Activated naive CD4-positive, alpha-beta T cell treated with anti-CD3 and anti-CD28 coated beads, Interleukin-2, amount 50 U/mL, for 24 hours (primary cell): ENCODE results near the gene TMEM219.

Source experiments
- H3K27ac Mint-ChIP-seq: one replicate; pipeline ENCODE4 v1.8.0; 2021; ENCODE audit warnings: mild to moderate bottlenecking, mixed read lengths
- H3K27me3 Mint-ChIP-seq: one replicate; pipeline ENCODE4 v1.8.0; 2021; ENCODE audit warnings: mixed read lengths
- H3K36me3 Mint-ChIP-seq: one replicate; pipeline ENCODE4 v1.8.0; 2021; ENCODE audit warnings: mixed read lengths
- H3K4me1 Mint-ChIP-seq: one replicate; pipeline ENCODE4 v1.8.0; 2021; ENCODE audit warnings: mixed read lengths
- H3K4me3 Mint-ChIP-seq: one replicate; pipeline ENCODE4 v1.8.0; 2021; ENCODE audit warnings: mild to moderate bottlenecking, mixed read lengths
- H3K9me3 Mint-ChIP-seq: one replicate; pipeline ENCODE4 v1.8.0; 2021; ENCODE audit warnings: mixed read lengths

The TMEM219 gene

GRCh38 chr16:29985271-29985811 lies 23.5 kb downstream of the TMEM219 start:
- Mint-ChIP-seq H3K27ac (no peak overlapping the region), H3K36me3 (peaks cover 13% of the 10 kb centered on the region), H3K27me3 (no peaks in the 10 kb centered on the region), H3K4me1 (no peaks in the 10 kb centered on the region), H3K9me3 (no peaks in the 10 kb centered on the region), H3K4me3 (no peak overlapping the region)

DNA sequence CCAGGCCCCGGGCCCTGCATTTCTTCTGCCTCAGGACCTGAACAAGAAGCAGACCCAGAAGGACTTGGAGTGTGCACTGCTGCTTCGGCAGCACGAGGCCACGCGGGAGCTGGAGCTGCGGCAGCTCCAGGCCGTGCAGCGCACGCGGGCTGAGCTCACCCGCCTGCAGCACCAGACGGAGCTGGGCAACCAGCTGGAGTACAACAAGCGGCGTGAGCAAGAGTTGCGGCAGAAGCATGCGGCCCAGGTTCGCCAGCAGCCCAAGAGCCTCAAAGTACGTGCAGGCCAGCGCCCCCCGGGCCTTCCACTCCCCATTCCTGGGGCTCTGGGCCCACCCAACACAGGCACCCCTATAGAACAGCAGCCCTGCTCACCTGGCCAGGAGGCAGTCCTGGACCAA lies 24.4 kb downstream of the TMEM219 start:
- Mint-ChIP-seq H3K36me3 (peaks cover 10% of the 10 kb centered on the region), H3K27ac (no peak overlapping the region), H3K4me3 (no peak overlapping the region)

GRCh38 chr16:29986931-29987330 lies 25.1 kb downstream of the TMEM219 start:
- Mint-ChIP-seq H3K9me3 (no peaks in the 10 kb centered on the region), H3K36me3 (peaks cover 10% of the 10 kb centered on the region), H3K4me1 (no peaks in the 10 kb centered on the region), H3K27ac (no peak overlapping the region), H3K4me3 (no peak overlapping the region), H3K27me3 (no peaks in the 10 kb centered on the region)

More for the DNA sequence above, 24.4 kb downstream of the TMEM219 start:
- Mint-ChIP-seq H3K27me3 (no peaks in the 10 kb centered on the region), H3K4me1 (no peaks in the 10 kb centered on the region), H3K9me3 (no peaks in the 10 kb centered on the region)

- Mint-ChIP-seq H3K4me1 (no peaks in the 10 kb centered on the region), H3K4me3 (no peak overlapping the region), H3K27ac (no peak overlapping the region), H3K9me3 (no peaks in the 10 kb centered on the region), H3K36me3 (peaks cover 8% of the 10 kb centered on the region), H3K27me3 (no peaks in the 10 kb centered on the region)
Observed at GRCh38 chr16:29987371-29988085, 25.6 kb downstream of the TMEM219 start.

DNA sequence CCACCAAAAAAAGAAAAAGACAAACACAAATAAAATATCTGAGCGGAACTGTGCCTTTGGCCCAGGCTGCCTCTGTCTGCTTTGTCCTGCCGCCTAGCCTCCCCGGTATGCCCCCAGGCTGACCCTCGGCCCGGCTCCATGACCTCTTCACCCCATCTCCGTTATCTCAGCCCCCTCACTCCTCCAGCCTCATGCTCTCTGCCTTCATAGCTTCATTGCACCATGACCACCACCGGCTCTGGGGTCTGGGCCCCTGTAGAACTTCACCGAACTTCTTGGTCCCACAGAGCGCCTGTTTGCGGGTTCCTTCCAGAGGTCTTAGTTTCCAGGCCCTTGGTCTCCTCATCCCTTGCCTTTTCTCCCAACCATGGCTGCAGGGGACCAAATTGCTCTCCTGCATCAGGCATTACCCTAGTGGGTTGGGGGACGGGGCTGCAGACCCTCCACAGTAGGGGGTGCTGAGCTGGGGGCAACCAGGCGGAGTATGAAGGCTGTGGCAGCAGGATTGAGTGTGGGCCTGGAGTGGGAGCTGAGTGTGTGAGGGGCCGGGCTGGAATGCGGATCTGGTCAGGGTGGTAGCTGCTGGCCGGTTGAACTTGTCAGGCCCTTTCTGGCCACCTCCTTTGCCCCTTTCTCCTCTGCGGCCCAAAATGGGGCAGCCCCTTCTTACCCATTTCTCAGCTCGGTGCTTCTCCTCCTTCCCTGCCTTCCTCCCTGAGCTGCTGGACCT lies 26.6 kb downstream of the TMEM219 start:
- Mint-ChIP-seq H3K27ac (no peak overlapping the region), H3K36me3 (peaks cover 9% of the 10 kb centered on the region), H3K27me3 (no peaks in the 10 kb centered on the region)

GRCh38 chr16:29989111-29989858 lies 27.4 kb downstream of the TMEM219 start:
- Mint-ChIP-seq H3K9me3 (no peaks in the 10 kb centered on the region), H3K27ac (no peak overlapping the region), H3K4me1 (peaks cover 6% of the 10 kb centered on the region), H3K4me3 (no peak overlapping the region), H3K36me3 (peaks cover 12% of the 10 kb centered on the region), H3K27me3 (no peaks in the 10 kb centered on the region)

More for the DNA sequence above, 26.6 kb downstream of the TMEM219 start:
- Mint-ChIP-seq H3K9me3 (no peaks in the 10 kb centered on the region), H3K4me1 (no peaks in the 10 kb centered on the region), H3K4me3 (no peak overlapping the region)

DNA sequence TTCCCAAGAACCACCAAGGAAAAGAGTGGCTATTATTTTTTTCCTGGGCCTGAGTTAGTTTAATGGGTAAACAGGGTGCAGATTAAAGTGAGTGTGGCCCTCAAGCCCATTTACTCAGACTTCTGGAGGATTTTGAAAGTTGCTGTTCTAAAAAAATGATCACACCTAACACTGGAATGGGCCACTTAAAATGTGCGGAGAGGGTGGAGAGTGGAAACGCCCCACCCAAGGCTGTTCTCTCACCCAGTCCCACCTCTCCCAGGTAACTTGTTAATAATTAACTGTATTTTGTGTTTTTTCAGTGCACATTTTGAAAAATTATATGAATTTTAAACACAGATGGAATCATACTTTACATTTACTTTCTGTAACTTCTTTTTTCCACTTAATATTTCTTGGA lies 28.2 kb downstream of the TMEM219 start:
- no peak overlapping the region for H3K4me3 Mint-ChIP-seq
- no peak overlapping the region for H3K27ac Mint-ChIP-seq
- H3K9me3 Mint-ChIP-seq, result no peaks in the 10 kb centered on the region
- no peaks in the 10 kb centered on the region for H3K27me3 Mint-ChIP-seq
- H3K4me1 Mint-ChIP-seq, result peaks cover 14% of the 10 kb centered on the region
- peaks cover 12% of the 10 kb centered on the region for H3K36me3 Mint-ChIP-seq

- Mint-ChIP-seq H3K27ac (no peak overlapping the region), H3K4me1 (peaks cover 16% of the 10 kb centered on the region), H3K27me3 (no peaks in the 10 kb centered on the region), H3K4me3 (no peak overlapping the region), H3K36me3 (peaks cover 10% of the 10 kb centered on the region), H3K9me3 (no peaks in the 10 kb centered on the region)
Observed at GRCh38 chr16:29990883-29991570, 29.1 kb downstream of the TMEM219 start.

DNA sequence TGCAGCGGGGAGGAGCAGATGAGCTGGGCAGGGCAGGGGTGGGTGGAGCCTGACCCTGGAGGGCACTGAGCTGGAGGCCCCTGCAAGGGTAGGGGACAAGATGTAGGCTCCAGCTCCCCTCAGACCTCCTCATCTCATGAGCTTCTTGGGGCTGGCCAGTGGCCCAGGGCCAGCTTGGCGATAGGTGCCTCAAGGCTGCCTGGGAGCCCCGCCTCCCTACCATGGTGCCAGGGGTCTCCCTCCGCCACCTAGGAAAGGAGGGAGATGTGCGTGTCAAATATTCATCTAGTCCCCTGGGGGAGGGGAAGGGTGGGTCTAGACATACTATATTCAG lies 29.7 kb downstream of the TMEM219 start:
- no peaks in the 10 kb centered on the region for H3K27me3 Mint-ChIP-seq
- no peak overlapping the region for H3K4me3 Mint-ChIP-seq
- no peak overlapping the region for H3K27ac Mint-ChIP-seq
- H3K36me3 Mint-ChIP-seq, result peaks cover 10% of the 10 kb centered on the region
- H3K9me3 Mint-ChIP-seq, result no peaks in the 10 kb centered on the region
- H3K4me1 Mint-ChIP-seq, result peaks cover 21% of the 10 kb centered on the region

DNA sequence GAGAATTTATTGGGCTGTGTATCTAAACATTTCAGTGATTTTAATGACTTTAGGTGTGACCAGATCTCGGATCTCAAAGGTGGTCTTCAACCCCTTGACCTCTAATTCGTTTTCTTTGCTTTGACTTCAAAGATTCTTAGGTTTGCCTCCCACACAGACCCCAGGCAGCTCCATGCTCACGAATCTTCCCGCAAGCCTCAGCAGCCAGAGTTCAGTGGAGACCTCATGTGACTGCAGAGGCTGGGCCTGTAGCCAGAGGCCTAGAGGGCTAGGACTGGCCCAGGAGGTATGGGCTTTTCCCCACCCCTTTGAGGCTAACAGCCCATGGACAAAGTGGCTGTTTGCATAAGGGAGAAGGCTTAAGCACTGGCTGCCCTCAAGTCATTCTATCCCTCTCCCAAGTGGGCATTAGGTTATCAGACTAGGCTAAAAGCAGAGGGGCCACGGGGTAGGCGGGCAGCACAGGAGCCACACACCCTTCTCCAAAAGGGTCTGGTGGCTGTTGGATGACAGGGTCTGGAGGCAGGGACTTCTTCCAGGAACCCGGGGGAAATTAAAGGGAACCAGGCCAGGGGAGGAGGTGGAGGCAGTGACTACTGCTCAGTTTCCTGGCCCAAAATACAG lies 30.6 kb downstream of the TMEM219 start:
- H3K36me3 Mint-ChIP-seq, result peaks cover 10% of the 10 kb centered on the region
- no peak overlapping the region for H3K27ac Mint-ChIP-seq

GRCh38 chr16:29993191-29993902 lies 31.5 kb downstream of the TMEM219 start:
- Mint-ChIP-seq H3K27ac (no peak overlapping the region), H3K4me1 (peaks cover 34% of the 10 kb centered on the region), H3K36me3 (peaks cover 6% of the 10 kb centered on the region), H3K27me3 (no peaks in the 10 kb centered on the region), H3K9me3 (no peaks in the 10 kb centered on the region), H3K4me3 (no peak overlapping the region)

More for the DNA sequence above, 30.6 kb downstream of the TMEM219 start:
- Mint-ChIP-seq H3K4me1 (peaks cover 27% of the 10 kb centered on the region), H3K9me3 (no peaks in the 10 kb centered on the region), H3K27me3 (no peaks in the 10 kb centered on the region), H3K4me3 (no peak overlapping the region)

DNA sequence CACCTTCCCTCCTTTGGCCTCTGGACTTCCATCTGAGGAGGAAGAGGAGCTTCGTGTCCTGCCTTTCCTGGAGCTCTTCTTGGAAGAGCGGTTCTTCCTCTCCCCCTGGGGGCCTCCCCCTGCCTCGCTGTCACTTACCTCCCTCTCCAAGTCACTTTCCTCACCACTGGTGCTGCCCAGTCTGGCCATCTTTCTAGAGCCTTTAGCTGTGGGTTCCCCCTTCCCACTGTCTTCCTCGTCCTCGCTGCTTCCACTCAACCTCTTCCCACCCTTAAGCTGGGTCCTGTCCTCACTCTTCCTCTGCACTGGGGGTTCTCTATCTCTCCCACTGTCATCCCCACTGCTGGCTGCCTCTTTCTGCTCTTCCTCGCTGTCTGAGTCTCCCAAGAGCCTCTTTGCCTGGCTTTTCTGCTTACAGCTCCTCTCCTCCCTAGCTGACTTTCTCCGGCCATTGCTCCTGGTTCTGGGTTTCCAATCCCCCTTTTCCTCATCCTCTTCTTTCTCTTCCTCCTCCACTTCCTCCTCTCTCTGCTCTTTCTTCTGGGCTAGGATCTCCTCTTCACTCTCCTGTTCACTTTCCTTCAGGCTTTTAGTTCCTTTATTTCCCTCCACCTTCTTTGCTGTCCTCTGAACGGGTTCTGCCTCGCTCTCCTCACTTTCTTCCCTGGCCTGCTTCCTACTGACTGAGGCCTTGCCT lies 32.2 kb downstream of the TMEM219 start:
- Mint-ChIP-seq H3K27me3 (no peaks in the 10 kb centered on the region), H3K4me1 (peaks cover 38% of the 10 kb centered on the region), H3K36me3 (peaks cover 6% of the 10 kb centered on the region), H3K9me3 (no peaks in the 10 kb centered on the region), H3K4me3 (peak overlapping the region; percentile 99), H3K27ac (peak overlapping the region; percentile 96)

GRCh38 chr16:29994600-29995323 lies 32.9 kb downstream of the TMEM219 start:
- no peaks in the 10 kb centered on the region for H3K9me3 Mint-ChIP-seq
- H3K4me1 Mint-ChIP-seq, result peaks cover 43% of the 10 kb centered on the region
- H3K4me3 Mint-ChIP-seq, result peak overlapping the region; percentile 99
- peaks cover 5% of the 10 kb centered on the region for H3K36me3 Mint-ChIP-seq
- peak overlapping the region; percentile 96 for H3K27ac Mint-ChIP-seq
- no peaks in the 10 kb centered on the region for H3K27me3 Mint-ChIP-seq
